HG03135 (cell line): ENCODE measurements around the gene RWDD1.
"Not testable (repeated sequence)": the region's sequence is repeated elsewhere in the genome, so short reads cannot be mapped to it uniquely, and the experiment has no call there.

Source experiments
- ATAC-seq: cut with Tn5 transposase; IDR thresholded peaks from one replicate; pipeline ENCODE4 v1.9.1; 2021; ENCODE audit warnings: mild to moderate bottlenecking, moderate library complexity; ENCODE audit not compliant: unreplicated experiment

Gene RWDD1

GRCh38 chr6:116560130-116560529 lies 11.2 kb upstream of the RWDD1 start:
- ATAC-seq: no peak

- ATAC-seq: no peak
These were observed 9.8 kb upstream of the RWDD1 start for GRCh38 chr6:116561377-116562018.

- ATAC-seq: no peak
These were observed 9.3 kb upstream of the RWDD1 start for GRCh38 chr6:116562019-116562403.

- no peak for ATAC-seq
These were observed 8.7 kb upstream of the RWDD1 start for GRCh38 chr6:116562614-116563013.

- ATAC-seq: no peak
These were observed 7.5 kb upstream of the RWDD1 start for GRCh38 chr6:116563830-116564229.

GRCh38 chr6:116564311-116564710 lies 7.0 kb upstream of the RWDD1 start:
- no peak for ATAC-seq

- no peak for ATAC-seq
These were observed 6.1 kb upstream of the RWDD1 start for GRCh38 chr6:116564921-116565872.

GRCh38 chr6:116568111-116568510 lies 3.2 kb upstream of the RWDD1 start:
- ATAC-seq: no peak

- no peak for ATAC-seq
These were observed 2.2 kb upstream of the RWDD1 start for GRCh38 chr6:116568821-116569755.

- ATAC-seq: no peak
These were observed 338 bp downstream of the RWDD1 start for GRCh38 chr6:116571683-116572000.

GRCh38 chr6:116572162-116572561 lies 858 bp downstream of the RWDD1 start:
- ATAC-seq: no peak

- ATAC-seq: no peak
These were observed 3.9 kb downstream of the RWDD1 start for GRCh38 chr6:116575227-116575626.

- ATAC-seq: no peak
These were observed 6.2 kb downstream of the RWDD1 start for GRCh38 chr6:116577486-116577885.

- ATAC-seq: no peak
These were observed 7.0 kb downstream of the RWDD1 start for GRCh38 chr6:116578335-116578734.

- no peak for ATAC-seq
These were observed 7.8 kb downstream of the RWDD1 start for GRCh38 chr6:116579143-116579542.

GRCh38 chr6:116580198-116580597 lies 8.9 kb downstream of the RWDD1 start:
- ATAC-seq: no peak

GRCh38 chr6:116586276-116586675 lies 15.0 kb downstream of the RWDD1 start:
- no peak for ATAC-seq

- no peak for ATAC-seq
These were observed 15.4 kb downstream of the RWDD1 start for GRCh38 chr6:116586738-116587137.

- ATAC-seq: no peak
These were observed 23.9 kb downstream of the RWDD1 start for GRCh38 chr6:116595247-116595646.

GRCh38 chr6:116596815-116597214 lies 25.5 kb downstream of the RWDD1 start:
- ATAC-seq: no peak

- ATAC-seq: not testable (repeated sequence)
These were observed 32.6 kb downstream of the RWDD1 start for GRCh38 chr6:116603916-116604315.
